ENCODE results near the gene EPHA3.

The EPHA3 gene

GRCh38 chr3:89179355-89180001, 72.1 kb downstream of the EPHA3 start (continued):
- TF ChIP-seq TSHZ1 (tag by site-specific recombination; IDR thresholded peaks at IDR 0.05; ENCODE audit: borderline replicate concordance) (no peak), ZIC2 (tag by site-specific recombination; IDR thresholded peaks at IDR 0.05) (peak; percentile 87), ZNF18 (tag by site-specific recombination; IDR thresholded peaks at IDR 0.05) (peak; percentile 64; the same call in 1 of the 2 replicates), PBX3 (CRISPR knock-in tag; IDR thresholded peaks at IDR 0.05) (no peak), ZBTB21 (tag by site-specific recombination; IDR thresholded peaks at IDR 0.05) (0 out of 2 replicates have a peak, but pooled peaks have one; percentile 12), ZNF19 (tag by site-specific recombination; IDR thresholded peaks at IDR 0.05; ENCODE audit: low read depth) (no peak), FEZF1 (tag by site-specific recombination; IDR thresholded peaks at IDR 0.05) (peak; percentile 72), GFI1B (tag by site-specific recombination; IDR thresholded peaks at IDR 0.05) (no peak)

GRCh38 chr3:89180334-89180733, 72.9 kb downstream of the EPHA3 start:
- Histone ChIP-seq H3K36me3 (ENCODE audit: control insufficient read depth in 2 of 2, insufficient read depth in 1 of 2, low read length in 2 of 2) (no peaks in the 10 kb centered on the region), H3K4me3 (ENCODE audit: low read depth, low read length) (no peak overlapping the region), H3K4me1 (ENCODE audit: control insufficient read depth, insufficient read depth, low read length) (peaks cover 13% of the 10 kb centered on the region; the same call in 1 of the 2 replicates), H3K9me3 (ENCODE audit: control insufficient read depth, insufficient read depth, low read depth, low read length) (no peaks in the 10 kb centered on the region), H3K27ac (ENCODE audit: extremely low read depth, low read depth, low read length) (no peak overlapping the region)
- CTCF ChIA-PET = interaction anchor here (0.6 kb wide), 1 partner anchor 1882 kb away, joined by 3 read pairs; no protein-coding TSS in a partner anchor
- POLR2A ChIA-PET = interaction anchor here (1.1 kb wide), 1 partner anchor 73 kb away, joined by 5 read pairs; the partner anchor contains the start of gene EPHA3
- TF ChIP-seq ZNF214 (tag by site-specific recombination; IDR thresholded peaks at IDR 0.05; ENCODE audit: borderline replicate concordance) = no peak
- TF ChIP-seq ZNF221 (tag by site-specific recombination; IDR thresholded peaks at IDR 0.05; ENCODE audit: borderline replicate concordance) = no peak
- TF ChIP-seq TSHZ1 (tag by site-specific recombination; IDR thresholded peaks at IDR 0.05; ENCODE audit: borderline replicate concordance) = peak; percentile 41; the same call in 1 of the 2 replicates
- peak; percentile 64; the same call in 1 of the 2 replicates for TF ChIP-seq WT1 (tag by site-specific recombination; IDR thresholded peaks at IDR 0.05)
- TF ChIP-seq PRDM6 (tag by site-specific recombination; IDR thresholded peaks at IDR 0.05) = peak; percentile 54
- TF ChIP-seq ZBTB44 (tag by site-specific recombination; IDR thresholded peaks at IDR 0.05) = peak; percentile 65
- TF ChIP-seq OSR2 (tag by site-specific recombination; IDR thresholded peaks at IDR 0.05) = peak; percentile 46; the same call in 1 of the 2 replicates
- no peak for TF ChIP-seq KLF1 (tag by site-specific recombination; IDR thresholded peaks at IDR 0.05)
- peak; percentile 36; the same call in 1 of the 2 replicates for TF ChIP-seq FEZF1 (tag by site-specific recombination; IDR thresholded peaks at IDR 0.05)
- no peak for TF ChIP-seq RBAK (tag by site-specific recombination; IDR thresholded peaks at IDR 0.05)
